ENCODE results near the gene ZC3H4. TPM values are rescaled to one million over a fixed set of nuclear protein-coding genes. Genes with fewer than 3 reads are reported as not detected.
A peak's percentile ranks its signal among the peaks of the same experiment; 100 is the strongest.

The ZC3H4 gene
- total and polyA plus RNA-seq, 2 experiments from 2014 or later, result 26.7 to 36.9 TPM

DNA sequence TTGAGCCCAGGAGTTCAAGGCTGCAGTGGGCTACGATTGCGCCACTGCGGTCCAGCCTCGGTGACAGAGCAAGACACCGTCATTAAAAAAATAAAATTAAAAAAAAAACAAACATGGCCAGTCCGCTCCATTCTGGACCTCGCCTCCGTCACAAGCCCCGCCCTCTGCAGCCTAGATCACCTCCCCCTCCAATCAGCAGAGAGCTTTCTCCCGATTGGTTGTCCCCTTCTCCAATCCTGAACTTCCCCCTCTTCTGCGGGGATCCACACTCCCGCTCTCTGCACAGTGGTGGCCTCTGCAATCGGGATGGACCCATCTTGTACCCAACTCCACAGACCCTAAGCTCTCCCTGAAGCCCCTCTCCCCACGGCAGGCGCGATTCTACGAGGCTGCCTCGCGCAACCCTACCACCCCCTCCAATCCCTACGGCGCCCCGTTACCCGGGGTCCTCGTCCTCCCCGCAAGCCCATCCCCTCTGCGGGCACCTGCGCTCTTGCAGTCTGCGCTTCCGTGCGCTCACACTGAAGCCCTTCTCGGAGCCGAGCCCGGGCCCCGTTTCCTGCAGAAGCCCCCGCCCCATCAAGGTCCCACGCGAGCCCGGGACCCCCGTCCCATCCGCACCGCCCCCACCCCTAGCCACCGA is 65.7 kb downstream of the ZC3H4 start:
- TF ChIP-seq NANOG (IDR thresholded peaks at IDR 0.05; ENCODE audit: borderline replicate concordance) (no peak), POLR2AphosphoS5 (IDR thresholded peaks at IDR 0.05; ENCODE audit: low read depth) (peak; percentile 97)
- DNase-seq (ENCODE audit: low spot score), result peak; percentile 96
- H3K4me3 Mint-ChIP-seq, result peak overlapping the region; percentile 98
- H3K27ac Mint-ChIP-seq, result peak overlapping the region; percentile 92
- Histone ChIP-seq H3K4me3 (peak overlapping the region; percentile 72), H3K79me2 (replicated peaks; ENCODE audit: insufficient read depth) (peaks cover 10% of the 10 kb centered on the region), H4K20me1 (replicated peaks; ENCODE audit: insufficient read depth) (peaks cover 6% of the 10 kb centered on the region), H3K36me3 (ENCODE audit: insufficient read depth) (no peaks in the 10 kb centered on the region), H3F3A (replicated peaks; ENCODE audit: low read depth) (0 out of 2 replicates have a peak, but pooled peaks cover 6% of the 10 kb centered on the region), H2AFZ (no peak overlapping the region), H3K27ac (ENCODE audit: low read depth) (0 out of 2 replicates have a peak overlapping the region, but pooled peaks have one; percentile 51), H3K9me2 (ENCODE audit: insufficient read depth) (no peaks in the 10 kb centered on the region), H3K4me2 (peak overlapping the region; percentile 87), H3K27me3 (ENCODE audit: insufficient read depth) (no peaks in the 10 kb centered on the region), H3K4me1 (ENCODE audit: insufficient read depth) (peaks cover 17% of the 10 kb centered on the region)
- peak; percentile 85 for ATAC-seq
- H3K9me3 Mint-ChIP-seq, result no peaks in the 10 kb centered on the region; the same call in 2 of the 3 replicates
- peaks cover 3% of the 10 kb centered on the region; the same call in 1 of the 3 replicates for H3K36me3 Mint-ChIP-seq (ENCODE audit: low read depth)
- peaks cover 8% of the 10 kb centered on the region for H3K4me1 Mint-ChIP-seq
- H3K27me3 Mint-ChIP-seq (ENCODE audit: insufficient read depth, low read depth, poor library complexity), result peaks cover 11% of the 10 kb centered on the region

DNA sequence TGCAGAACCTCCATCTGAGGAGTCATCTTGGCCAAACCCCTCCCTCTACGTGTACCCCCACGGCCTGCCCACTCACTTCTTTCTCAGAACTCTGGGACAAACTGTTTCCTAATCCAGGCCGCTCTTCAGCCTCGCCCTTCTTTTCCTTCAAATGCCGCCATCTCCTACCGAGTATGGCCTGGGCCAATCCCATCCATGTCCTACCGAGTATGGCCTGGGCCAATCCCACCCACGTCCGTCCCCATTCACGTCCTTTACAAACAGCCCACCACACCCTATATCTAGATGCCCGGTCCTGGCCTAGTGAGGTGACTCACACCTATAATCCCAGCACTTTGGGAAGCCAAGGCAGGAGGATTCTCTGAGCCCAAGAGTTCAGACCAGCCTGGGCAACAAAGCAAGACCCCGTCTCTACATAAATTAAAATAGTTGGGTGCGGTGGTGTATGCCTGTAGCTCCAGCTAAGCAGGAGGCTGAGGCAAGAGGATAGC is 66.3 kb downstream of the ZC3H4 start:
- H2AFZ ChIP-seq, result no peak overlapping the region
- H3K27ac Mint-ChIP-seq, result peak overlapping the region; percentile 92
- peak overlapping the region; percentile 98 for H3K4me3 Mint-ChIP-seq
- H3K9me2 ChIP-seq (ENCODE audit: insufficient read depth), result no peaks in the 10 kb centered on the region
- H3K27me3 ChIP-seq (ENCODE audit: insufficient read depth), result no peaks in the 10 kb centered on the region
- peaks cover 10% of the 10 kb centered on the region for H3K79me2 ChIP-seq (replicated peaks; ENCODE audit: insufficient read depth)
- peaks cover 3% of the 10 kb centered on the region; the same call in 1 of the 3 replicates for H3K36me3 Mint-ChIP-seq (ENCODE audit: low read depth)
- 0 out of 2 replicates have a peak, but pooled peaks cover 6% of the 10 kb centered on the region for H3F3A ChIP-seq (replicated peaks; ENCODE audit: low read depth)
- peaks cover 11% of the 10 kb centered on the region for H3K27me3 Mint-ChIP-seq (ENCODE audit: insufficient read depth, low read depth, poor library complexity)
- H3K9me3 Mint-ChIP-seq, result no peaks in the 10 kb centered on the region; the same call in 2 of the 3 replicates
- H3K4me2 ChIP-seq, result peak overlapping the region; percentile 87
- H3K4me1 ChIP-seq (ENCODE audit: insufficient read depth), result peaks cover 17% of the 10 kb centered on the region
- H3K4me1 Mint-ChIP-seq, result peaks cover 8% of the 10 kb centered on the region
- no peak for TF ChIP-seq CREB1 (CRISPR knock-in tag; IDR thresholded peaks at IDR 0.05; ENCODE audit: low read depth)
- H3K4me3 ChIP-seq, result peak overlapping the region; percentile 72
- H3K27ac ChIP-seq (ENCODE audit: low read depth), result 0 out of 2 replicates have a peak overlapping the region, but pooled peaks have one; percentile 51
- ATAC-seq (no peak), DNase-seq (ENCODE audit: low spot score) (no peak)
- H4K20me1 ChIP-seq (replicated peaks; ENCODE audit: insufficient read depth), result peaks cover 6% of the 10 kb centered on the region
- H3K36me3 ChIP-seq (ENCODE audit: insufficient read depth), result no peaks in the 10 kb centered on the region

DNA sequence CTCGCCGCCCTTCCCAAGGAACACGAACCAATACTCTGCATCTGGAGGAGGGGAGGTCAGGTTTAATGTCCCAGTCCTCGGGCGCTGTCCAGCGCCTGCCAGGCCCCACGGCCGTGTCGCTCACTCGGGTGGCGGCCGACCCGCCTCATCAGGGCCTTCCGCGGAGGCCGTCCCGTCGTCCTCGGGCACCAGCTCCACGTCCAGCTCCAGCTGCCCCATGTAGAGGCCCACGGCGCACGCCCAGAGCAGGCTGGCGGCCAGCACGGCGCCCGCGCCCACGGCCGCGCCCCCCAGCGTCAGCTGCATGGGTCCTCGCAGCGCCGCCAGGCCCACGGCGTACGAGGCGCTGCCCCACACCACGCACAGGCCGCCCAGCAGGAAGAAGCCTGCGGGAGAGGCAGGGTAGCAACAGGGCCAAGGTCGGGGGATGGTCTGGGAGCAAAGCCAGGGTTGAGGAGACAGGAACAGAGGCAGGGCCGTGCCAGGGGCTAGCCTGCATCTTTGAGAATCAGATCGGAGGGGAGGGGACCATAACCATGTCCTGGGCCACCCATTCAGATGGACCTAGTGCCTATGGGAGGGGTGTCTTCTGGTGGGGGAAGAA is 67.6 kb downstream of the ZC3H4 start:
- no peak overlapping the region for H3K4me2 ChIP-seq
- no peak overlapping the region for H3K27ac ChIP-seq (ENCODE audit: low read depth)
- Mint-ChIP-seq H3K27me3 (ENCODE audit: insufficient read depth, low read depth, poor library complexity) (peaks cover 15% of the 10 kb centered on the region), H3K36me3 (ENCODE audit: low read depth) (peaks cover 3% of the 10 kb centered on the region; the same call in 1 of the 3 replicates), H3K27ac (no peak overlapping the region), H3K9me3 (no peaks in the 10 kb centered on the region; the same call in 2 of the 3 replicates), H3K4me1 (peaks cover 8% of the 10 kb centered on the region), H3K4me3 (no peak overlapping the region)
- H3K79me2 ChIP-seq (replicated peaks; ENCODE audit: insufficient read depth), result peaks cover 10% of the 10 kb centered on the region
- DNase-seq (ENCODE audit: low spot score) (no peak), ATAC-seq (no peak)
- peaks cover 17% of the 10 kb centered on the region for H3K4me1 ChIP-seq (ENCODE audit: insufficient read depth)
- H3K4me3 ChIP-seq, result no peak overlapping the region
- 0 out of 2 replicates have a peak, but pooled peaks cover 6% of the 10 kb centered on the region for H3F3A ChIP-seq (replicated peaks; ENCODE audit: low read depth)
- H4K20me1 ChIP-seq (replicated peaks; ENCODE audit: insufficient read depth), result peaks cover 6% of the 10 kb centered on the region
- no peak for TF ChIP-seq STAT1 (IDR thresholded peaks at IDR 0.05; ENCODE audit: unreplicated experiment)
- TF ChIP-seq, protein P1, sequence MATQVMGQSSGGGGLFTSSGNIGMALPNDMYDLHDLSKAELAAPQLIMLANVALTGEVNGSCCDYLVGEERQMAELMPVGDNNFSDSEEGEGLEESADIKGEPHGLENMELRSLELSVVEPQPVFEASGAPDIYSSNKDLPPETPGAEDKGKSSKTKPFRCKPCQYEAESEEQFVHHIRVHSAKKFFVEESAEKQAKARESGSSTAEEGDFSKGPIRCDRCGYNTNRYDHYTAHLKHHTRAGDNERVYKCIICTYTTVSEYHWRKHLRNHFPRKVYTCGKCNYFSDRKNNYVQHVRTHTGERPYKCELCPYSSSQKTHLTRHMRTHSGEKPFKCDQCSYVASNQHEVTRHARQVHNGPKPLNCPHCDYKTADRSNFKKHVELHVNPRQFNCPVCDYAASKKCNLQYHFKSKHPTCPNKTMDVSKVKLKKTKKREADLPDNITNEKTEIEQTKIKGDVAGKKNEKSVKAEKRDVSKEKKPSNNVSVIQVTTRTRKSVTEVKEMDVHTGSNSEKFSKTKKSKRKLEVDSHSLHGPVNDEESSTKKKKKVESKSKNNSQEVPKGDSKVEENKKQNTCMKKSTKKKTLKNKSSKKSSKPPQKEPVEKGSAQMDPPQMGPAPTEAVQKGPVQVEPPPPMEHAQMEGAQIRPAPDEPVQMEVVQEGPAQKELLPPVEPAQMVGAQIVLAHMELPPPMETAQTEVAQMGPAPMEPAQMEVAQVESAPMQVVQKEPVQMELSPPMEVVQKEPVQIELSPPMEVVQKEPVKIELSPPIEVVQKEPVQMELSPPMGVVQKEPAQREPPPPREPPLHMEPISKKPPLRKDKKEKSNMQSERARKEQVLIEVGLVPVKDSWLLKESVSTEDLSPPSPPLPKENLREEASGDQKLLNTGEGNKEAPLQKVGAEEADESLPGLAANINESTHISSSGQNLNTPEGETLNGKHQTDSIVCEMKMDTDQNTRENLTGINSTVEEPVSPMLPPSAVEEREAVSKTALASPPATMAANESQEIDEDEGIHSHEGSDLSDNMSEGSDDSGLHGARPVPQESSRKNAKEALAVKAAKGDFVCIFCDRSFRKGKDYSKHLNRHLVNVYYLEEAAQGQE (IDR thresholded peaks at IDR 0.05; ENCODE audit: unreplicated experiment), result peak; percentile 52
- no peak overlapping the region for H2AFZ ChIP-seq
- no peaks in the 10 kb centered on the region for H3K36me3 ChIP-seq (ENCODE audit: insufficient read depth)
- H3K27me3 ChIP-seq (ENCODE audit: insufficient read depth), result no peaks in the 10 kb centered on the region
- no peaks in the 10 kb centered on the region for H3K9me2 ChIP-seq (ENCODE audit: insufficient read depth)
